Activated T-cell treated with anti-CD3 and anti-CD28 coated beads, Interleukin-2, amount 50 U/mL, for 1 hour (primary cell): ENCODE results near the gene COL18A1.

ENCODE experiments used
- DNase-seq: peaks from one replicate; pipeline ENCODE4 v3.0.0-alpha.2; 2020

COL18A1 gene

DNA sequence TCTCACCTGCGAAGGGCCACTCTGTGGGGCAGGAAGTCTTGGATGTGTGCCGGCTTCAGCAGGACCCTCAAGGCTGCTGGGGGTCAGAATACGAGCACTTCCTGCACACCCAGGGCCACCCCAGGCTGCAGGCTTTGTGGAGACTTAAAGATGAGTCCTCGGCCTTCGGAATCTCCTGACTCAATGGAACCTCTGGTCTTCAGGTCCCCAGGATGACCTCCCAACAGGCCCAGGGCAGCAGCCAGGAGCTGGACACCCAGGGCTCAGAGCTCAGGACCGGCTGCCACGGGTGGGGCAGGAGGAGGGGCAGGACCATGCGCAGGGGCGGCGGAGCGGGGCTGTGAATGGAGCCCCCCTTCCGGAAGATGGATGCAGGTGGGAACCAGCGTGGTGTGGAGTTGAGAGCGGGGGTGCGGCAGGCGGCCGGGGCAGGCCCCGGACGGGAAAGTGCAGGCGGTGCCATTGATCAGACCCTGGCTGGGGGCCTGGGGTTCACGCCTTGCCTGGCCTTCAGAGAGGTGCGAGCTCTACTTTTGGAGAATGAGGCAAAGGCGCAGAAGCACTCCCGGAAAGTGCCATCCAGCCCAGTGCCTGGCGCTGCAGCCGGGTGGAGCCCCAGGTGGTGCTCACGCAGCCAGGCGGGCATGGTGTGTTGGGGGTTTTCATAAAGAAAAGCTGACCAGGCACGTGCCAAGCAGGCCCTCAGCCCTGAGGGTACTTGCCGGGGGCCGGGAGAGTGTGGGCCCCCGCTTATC lies 10.4 kb downstream of the COL18A1 start:
- DNase-seq: no peak

DNA sequence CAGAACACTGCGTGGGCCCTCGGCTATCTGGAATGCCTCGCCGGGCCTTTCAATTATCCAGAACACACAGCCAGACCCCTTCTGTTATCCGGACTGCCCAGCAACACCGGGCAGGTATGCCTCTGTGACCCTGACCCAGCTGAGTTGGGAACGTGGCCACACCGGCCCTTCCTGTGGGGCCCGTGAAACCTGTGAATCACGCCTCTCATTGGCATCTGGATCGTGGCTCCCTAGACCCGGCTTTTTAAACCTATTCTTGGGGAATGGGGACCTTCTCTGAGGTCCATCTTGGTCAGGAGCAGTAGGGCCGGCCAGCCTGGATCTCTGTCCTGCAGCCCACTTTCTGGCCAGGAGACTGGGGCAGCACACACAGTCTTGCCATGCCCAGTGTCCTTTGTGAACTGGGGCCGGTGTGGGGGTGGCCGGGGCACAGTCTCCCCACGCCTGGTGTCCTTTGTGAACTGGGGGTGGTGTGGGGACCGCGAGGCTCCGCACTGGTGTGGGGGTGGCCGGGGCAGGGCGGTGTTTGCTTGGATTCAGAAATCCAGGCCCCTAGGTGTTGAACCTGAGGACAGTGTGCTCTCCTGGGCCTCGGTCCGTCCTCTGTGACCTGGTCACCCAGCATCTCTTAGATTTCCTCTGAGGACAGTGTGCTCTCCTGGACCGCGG lies 11.1 kb downstream of the COL18A1 start:
- no peak for DNase-seq

DNA sequence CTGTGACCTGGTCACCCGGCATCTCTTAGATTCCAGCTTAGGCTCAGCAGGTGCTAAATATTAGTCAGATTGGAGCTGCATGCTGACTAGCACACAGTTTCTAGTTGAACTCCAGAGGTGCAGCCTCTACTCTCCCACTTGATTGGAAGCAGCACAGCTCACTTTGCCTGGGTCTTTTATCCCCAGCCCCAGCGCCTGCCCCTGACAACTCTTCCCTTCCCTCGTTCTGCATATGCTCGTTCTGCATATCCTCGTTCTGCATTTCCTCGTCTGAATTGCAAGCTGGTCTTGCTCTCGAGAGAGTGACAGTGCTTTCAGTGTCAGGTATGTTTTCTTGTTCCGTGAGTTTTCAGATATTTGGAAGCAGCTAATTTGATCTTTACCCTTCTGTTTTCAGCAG lies 11.7 kb downstream of the COL18A1 start:
- DNase-seq: no peak

DNA sequence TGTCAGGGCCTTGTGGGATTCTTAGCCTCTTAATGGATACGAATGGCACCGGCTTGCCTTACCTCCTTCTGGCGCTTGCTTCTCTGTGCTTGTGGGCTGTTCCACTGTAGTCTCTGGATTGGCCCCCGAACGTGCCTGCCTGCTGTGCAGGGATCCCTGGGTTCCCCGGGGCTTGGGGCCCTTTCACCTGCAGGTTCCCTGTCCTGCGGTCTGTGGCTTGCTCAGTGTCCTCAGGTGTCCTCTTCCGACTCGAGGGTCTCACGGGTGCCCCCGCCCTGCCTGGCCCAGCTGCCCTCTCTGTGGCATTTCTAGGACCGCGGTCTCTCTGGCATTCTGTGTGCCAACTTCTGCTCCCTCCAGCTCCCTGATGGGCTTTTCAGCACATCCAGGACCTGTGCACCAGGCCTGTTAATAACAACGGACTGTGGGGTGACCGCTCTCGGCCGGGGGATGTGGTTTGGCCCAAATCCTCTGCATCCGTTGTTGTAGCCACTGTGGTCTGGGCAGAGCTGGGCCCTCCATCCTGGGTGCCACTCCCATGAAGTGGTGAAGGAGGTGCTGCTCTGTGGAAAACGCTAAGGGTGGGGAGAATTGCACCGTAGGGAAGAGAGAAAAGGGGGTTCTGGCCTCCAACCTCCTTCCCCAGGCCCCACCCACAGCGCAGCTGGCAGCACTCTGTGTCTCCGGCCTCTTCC lies 12.4 kb downstream of the COL18A1 start:
- DNase-seq: no peak

DNA sequence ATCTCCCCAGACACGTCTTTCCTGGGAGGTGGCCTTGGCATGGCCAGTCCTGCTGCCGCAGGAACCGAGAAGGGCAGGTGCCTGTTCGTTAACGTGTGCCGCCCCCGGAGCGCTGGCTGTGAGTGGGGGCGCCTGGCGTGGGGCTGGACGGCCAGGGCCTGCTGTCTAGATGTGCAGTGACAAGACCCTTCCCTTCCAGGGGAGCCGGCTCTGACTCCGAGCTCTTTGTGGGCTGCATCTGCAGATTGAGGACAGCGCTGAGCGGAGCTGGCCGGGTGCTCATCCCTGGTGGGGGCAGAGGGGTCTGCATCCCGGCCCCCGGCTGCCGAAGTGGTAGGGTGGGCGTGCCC lies 13.0 kb downstream of the COL18A1 start:
- DNase-seq: no peak

DNA sequence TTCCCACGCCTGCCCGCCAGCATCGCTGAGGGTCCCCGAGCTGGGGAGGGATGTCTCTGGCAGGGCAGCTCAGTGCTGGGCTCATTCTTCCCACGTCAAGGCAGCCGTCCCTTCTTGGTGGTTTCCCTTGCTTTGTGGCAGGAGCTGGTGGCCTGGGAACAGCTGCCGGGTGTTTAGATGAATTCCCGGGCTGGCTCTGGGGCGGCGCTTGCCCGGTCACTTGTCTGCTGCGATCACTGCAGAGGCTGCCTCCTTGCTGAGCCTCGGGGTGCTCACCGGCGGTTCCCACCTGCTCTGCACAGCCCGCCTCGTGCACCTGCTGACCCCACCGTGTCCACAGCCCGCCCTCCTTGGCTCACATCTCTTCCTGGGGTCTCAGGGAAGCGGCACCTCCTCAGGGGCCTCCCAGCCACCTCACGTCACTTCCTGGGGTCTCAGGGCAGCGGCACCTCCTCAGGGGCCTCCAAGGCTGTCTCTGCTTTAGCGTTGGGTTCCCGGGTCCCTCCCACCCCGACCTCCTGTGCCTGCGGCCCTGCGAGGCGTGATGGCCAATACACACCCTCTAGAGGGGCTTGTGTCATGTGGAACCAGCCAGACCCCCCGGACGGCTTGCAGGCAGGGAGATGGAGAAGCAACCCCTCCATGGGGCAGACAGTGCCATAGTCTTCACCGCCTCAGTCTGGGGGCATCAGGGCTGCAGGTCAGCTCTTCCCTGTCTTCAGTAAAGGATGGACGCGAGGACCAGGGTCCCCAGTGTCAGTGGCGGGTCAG lies 13.5 kb downstream of the COL18A1 start:
- no peak for DNase-seq

DNA sequence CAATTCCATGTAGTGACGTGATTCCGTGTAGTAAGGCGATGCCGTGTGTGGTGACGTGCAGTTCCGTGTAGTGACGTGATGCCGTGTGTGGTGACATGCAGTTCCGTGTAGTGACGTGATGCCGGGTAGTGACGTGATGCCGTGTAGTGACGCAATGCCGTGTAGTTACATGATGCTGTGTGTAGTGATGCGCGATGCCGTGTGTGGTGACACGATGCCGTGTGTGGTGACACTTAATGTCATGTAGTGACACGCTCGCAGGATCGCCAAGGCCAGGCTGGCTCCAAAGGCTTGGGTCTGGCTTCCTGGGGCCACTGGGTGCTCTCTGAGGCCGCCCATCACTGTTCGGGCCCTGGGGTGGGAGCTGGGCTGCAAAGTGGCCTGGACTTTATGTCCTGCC lies 14.2 kb downstream of the COL18A1 start:
- DNase-seq: no peak

DNA sequence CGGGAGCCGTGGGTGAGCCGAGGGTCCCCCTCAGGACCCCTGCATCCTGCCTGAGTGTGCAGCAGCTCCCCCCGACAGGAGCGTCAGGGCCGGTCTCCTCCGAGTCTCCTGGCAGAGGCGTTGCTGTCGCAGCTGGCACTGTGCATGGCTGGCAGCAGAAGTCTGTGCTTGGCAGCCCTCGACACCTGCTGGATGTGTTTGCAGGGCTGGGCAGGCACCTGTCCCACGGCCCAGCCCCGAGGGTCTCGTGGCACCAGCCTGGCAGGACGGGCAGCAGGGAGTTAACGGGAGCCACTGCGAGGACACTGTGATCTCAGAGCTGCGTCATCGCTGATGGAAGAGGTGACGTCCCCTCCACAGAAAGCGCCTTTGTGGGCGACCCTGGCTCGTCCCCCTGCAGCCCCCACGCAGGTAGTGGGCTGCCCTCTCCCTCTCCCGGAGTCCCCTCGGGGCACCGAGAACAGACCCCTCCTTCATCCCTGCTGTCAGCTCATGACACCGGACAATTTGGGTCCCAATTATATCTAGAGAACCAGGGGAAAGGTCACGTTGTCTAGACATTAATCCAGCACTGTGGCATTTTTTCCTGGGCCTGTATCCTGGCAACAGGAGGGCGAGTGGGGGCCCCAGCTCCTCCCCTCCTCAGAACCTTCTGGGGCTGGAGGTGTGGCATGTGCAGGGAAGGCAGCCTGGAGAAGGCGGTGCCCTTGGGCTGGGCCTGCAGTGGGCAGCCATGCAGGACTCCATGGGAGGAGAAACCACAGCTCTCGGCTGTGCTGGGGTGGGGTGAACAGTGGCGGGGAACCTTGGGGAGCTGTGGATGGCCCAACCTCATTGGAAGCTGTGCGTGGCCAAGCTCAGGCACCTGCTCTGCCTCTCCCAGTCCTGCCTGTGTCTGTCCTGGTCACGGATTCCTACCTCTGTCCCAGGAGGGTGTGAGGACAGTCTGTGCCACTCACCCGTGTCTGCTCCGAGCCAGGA lies 15.4 kb downstream of the COL18A1 start:
- DNase-seq: no peak

DNA sequence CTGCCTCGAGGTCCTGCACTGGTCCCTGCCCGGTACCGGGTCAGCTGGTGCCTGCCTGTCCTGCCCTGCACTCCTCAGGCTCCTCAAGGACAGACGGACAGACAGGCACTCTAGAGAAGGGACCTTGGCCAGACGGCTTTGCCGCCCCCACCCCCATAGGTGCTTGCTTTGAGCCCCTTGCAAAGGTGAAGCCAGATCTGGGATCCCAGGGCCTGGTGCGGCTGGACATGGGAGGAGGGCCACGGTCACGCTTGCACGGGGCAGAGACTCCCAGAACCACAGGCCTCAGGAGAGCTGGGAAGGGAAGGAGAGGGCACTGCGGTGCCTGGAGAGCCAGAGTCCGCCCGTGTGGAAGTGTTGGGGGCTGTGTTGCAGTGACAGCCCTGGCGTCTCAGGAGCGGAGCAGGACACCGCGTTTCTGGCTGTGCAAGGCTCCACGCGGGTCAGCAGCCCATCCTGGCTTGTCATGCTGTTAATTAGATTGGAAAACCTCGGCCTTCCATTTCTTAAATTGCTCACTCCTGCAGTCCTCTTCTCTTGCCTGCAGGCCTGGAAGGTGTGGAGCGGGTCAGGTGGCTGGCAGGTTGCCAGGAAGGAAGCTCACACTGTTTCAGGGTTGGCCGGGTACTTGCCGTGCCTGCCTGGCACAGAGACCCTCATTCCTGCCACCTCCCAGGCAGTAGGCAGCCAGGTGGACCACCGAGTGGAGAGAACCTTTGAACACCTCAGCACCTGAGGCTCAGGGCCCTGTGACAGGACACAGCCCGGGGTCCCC lies 16.3 kb downstream of the COL18A1 start:
- DNase-seq: no peak

DNA sequence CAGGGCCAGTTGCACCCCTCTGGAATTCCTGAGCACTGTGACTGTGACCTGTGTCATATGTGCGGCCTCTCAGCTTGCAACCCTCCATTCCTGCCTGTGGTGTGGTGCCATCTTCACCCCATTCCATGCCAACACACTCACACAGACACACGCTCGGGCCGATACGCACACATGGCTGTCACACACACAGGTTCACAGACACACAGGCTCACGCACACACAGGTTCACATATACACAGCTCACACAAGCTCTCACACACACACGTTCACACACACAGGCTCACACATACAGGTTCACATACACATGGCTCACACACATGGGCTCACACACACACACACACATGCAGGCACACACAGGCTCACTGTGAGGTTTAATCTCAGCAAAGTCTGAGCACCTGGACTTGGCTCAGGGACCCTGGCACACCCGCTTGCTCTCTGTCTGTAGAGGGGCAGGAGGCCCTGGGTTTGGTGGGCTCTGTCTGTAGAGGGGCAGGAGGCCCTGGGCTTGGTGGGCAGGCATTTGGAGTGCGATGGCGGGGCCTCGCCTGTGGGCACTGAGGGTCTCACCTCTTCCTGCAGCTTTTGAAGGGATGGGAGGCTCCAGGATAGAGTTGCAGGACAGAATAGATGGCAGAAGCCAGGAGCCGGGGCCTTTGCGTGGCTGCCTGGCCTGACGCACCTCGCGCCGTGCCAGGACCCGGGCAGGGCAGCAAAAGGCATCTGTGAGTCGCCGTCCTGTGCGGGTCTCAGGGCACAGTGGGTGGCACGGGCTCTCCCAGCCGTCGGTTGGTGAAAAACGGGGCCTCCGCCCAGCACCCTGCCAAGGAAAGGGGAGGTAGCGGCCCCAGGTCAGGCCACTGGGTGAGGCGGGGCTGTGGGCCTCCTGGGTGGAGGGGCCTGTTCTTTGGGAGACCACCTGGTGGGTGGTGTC lies 17.1 kb downstream of the COL18A1 start:
- no peak for DNase-seq

DNA sequence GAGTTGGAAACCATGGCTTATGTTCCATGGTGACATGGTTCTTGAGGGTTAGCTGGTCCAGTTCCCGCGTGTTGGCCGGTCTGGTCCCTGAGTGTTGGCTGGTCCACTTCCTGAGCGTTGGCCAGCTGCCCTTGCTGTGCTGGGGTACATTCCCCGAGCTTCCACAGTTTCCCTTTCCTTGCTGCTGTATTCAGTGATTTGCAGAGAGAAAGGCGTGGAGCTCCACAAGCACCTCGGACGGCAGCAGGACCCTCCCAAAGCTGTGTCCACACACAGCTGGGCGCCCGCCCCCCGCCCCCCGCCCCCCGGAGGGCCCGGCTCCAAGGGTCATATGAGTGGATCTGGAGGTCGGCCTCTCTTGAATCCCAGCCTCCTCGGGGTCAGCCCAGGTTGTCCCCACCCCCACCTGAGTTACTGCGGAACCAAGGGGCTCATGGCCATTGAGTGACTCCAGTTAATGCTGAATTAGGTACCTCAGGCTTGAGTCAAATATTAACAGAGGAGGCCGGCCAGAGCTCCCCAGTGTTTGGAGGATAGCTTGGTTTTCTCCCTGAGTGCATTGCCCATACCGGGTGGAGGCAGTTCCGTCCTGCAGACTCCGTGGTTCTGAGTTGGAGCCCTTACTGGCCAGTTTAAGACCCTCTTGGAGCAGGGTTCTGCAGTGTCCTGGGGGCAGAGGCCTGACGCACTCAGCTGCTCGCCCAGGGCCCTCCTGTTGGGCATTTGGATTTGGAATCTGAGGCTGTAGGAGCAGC lies 18.4 kb downstream of the COL18A1 start:
- DNase-seq: no peak

DNA sequence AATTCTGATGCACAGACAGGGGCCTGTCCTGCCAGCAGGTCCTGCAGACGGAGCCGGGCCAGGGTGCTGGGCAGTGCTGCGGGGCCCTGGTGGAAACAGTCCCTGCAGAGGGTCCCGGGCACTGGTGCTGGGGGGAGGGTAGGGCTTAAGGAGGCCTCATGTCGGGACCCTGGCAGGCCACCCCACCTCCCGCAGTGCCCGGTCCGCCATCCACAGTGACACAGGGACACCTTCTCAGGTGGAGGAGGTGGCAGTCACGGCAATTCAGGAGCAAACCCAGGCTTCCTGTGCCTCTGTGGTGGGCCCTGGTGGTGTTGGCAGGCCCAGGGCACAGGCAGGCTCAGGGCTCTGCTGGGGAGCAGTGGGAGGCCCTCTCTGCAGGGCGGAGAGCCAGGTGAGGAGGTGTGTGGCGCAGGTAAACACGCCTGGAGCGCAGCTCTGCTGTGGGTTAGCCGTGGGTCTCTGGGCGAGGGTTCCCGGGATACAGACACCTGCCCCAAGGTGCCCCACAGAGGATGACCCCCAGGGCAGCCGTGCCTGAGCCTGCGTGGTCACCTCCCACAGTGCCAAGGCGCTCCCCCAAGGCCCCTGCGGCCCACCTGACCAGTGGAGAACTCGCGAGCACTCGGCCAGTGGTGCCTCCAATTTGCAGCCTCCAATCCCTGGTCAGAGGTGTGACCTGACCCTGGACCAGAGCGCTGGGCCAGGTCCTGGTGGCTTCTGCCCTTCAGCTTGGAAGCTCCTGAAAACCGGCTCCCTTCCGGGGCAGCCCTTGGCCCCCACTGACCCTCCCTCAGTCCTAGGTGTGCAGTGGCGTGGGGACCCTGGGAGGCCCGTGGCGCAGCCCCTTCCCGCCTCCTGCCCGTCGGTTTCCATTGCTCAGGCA lies 19.2 kb downstream of the COL18A1 start:
- DNase-seq: no peak

DNA sequence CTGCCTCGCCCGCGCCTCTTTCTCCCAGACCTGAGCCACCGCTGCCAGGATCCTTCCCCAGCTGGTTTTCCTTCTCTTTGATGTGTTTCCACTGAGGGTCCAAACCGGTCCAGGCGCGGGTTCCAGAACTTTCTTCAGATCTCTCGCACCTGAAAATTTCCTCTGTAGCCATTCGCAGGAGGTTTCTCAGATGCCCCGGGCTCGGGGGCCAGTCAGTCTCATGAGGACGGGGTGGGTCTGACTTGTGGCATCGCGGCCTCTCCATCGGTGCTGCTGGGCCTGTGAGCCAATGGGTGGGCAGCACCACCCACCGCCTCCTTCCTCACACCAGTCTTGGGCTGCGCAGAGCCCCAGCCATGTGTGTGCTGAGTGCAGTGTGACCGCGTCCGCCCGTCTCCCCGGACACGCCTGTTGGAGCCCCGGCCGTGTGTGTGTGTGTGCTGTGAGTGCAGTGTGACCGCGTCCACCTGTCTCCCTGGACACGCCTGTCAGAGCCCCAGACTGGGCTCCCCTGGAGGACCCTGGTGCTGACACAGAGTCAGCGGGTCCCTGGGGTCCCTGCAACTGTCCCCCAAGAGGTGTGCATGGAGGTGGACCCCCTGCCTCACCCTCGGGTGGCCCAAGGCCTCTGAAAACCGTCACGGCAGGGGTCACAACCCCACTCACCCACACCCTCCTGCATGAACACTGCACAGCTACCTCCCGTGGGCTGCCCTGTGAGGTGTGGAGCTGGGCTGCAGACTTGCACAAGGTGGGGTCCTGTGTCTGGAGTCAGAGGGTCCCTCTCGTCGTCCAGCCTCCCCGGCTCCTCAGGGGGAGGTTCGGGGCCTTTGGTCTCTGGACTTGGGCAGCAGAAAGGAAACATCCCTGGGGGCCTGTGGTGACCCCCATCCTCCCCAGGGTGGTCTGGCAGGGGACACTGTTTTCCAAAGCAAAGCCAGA lies 20.2 kb downstream of the COL18A1 start:
- no peak for DNase-seq

DNA sequence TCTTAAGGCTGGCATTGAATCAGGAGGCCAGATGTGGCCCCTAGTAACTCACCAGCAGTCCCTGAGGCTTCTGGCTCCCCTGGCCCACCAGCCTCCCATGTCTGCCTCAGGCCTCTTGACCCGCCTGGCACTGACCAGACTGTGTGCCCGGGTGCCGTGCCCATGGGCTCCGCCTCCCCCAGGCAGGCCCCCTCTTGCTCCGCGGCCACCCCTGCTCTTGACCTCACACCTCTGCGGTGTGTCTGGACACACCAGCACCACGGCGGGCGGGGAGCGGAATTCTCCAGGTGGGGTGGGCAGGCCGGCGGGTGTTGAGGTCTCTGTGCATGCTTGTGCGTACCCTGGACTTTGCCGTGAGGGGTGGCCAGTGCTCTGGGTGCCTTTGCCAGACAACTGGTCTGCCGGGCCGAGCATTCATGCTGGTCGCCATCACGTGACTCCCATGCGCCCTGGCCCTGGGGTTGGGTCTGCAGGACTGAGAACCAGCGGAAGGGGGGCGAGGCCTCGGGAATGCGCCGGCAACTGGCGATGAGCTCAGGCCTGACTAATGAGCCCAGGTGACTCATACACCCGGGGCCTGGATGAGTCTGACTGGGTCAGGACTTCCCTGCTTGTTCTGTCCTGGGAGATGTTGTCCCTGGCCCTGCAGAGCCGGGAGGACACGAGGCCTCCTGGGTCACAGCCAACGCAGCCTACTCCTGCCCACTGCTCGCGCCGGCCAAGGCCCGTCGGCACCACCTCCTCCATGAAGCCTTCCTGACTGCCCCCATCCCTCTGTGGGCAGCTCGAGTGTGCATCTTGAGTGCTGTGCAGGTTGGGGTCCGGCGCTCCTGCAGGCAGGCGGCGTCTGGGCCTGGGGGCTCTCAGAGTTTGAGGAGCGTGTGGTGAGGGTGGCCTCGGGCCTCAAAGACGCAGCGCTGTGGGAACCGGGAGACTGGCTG lies 22.6 kb downstream of the COL18A1 start:
- no peak for DNase-seq

DNA sequence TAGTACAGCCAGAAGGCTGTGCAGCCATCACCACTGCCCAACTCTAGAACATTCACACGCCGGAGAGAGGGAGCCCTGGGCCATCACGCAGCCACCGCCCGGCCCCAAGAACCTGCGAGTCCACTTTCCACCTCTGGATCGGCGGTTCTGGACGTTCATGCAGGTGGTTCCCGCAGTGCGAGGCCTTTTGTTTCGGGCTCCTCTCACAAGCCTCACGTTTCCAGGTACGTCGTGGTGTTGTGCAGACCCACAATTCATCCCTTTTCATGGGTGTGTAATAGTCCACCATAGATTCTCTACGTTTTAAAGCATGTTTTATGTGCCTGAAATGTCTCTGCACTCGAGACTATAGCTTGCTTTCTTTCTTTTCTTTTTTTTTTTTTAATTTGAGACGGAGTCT lies 23.6 kb downstream of the COL18A1 start:
- no peak for DNase-seq
